ENCODE results near the gene DUX4.
"Not testable (repeated sequence)": the region's sequence is repeated elsewhere in the genome, so short reads cannot be mapped to it uniquely, and the experiment has no call there.

The DUX4 gene

GRCh38 chr4:190173428-190173827 is at the start of gene DUX4:
DUX4 (plus strand) TSS chr4:190173774; CDS start chr4:190173774, 0 bp downstream.
- not testable (repeated sequence) for DNase-seq

- not testable (repeated sequence) for DNase-seq
Measured at GRCh38 chr4:190175436-190175835, 1.9 kb downstream of the DUX4 start.

- DNase-seq = not testable (repeated sequence)
Measured at GRCh38 chr4:190177727-190178605, 4.4 kb downstream of the DUX4 start.

- not testable (repeated sequence) for DNase-seq
Measured at GRCh38 chr4:190178606-190178990, 5.0 kb downstream of the DUX4 start.

- not testable (repeated sequence) for DNase-seq
Measured at GRCh38 chr4:190179030-190179739, 5.6 kb downstream of the DUX4 start.

GRCh38 chr4:190179740-190180094 is 6.1 kb downstream of the DUX4 start:
- DNase-seq = not testable (repeated sequence)

- DNase-seq = not testable (repeated sequence)
Measured at GRCh38 chr4:190180947-190181346, 7.4 kb downstream of the DUX4 start.

GRCh38 chr4:190181481-190182100 is 8.0 kb downstream of the DUX4 start:
- DNase-seq = not testable (repeated sequence)

GRCh38 chr4:190203510-190203909 is 29.9 kb downstream of the DUX4 start:
- DNase-seq = not testable (repeated sequence)

All from NCI-H1105 (cell line).